Mesendoderm (in vitro differentiated cells): ENCODE results near the gene PSMB2.

ENCODE experiments used
- DNase-seq: peaks from one replicate; pipeline ENCODE4 v3.0.0; 2013
- H2AK5ac ChIP-seq: 2 replicates; pipeline ENCODE4 v1.6.1; 2013; ENCODE audit warnings: low read length, inconsistent platforms
- H2BK120ac ChIP-seq: 2 replicates; pipeline ENCODE4 v1.6.1; 2013; ENCODE audit warnings: low read depth, mild to moderate bottlenecking, low read length, moderate library complexity, mixed read lengths
- H2BK15ac ChIP-seq: replicated peaks from 2 replicates; pipeline ENCODE4 v1.6.1; 2013; ENCODE audit warnings: low read depth, mild to moderate bottlenecking, moderate library complexity
- H2BK5ac ChIP-seq: 2 replicates; pipeline ENCODE4 v1.6.1; 2013; ENCODE audit warnings: low read length, inconsistent platforms
- H3K18ac ChIP-seq: 2 replicates; pipeline ENCODE4 v1.6.1; 2013; ENCODE audit warnings: mild to moderate bottlenecking, low read length, mixed read lengths
- H3K23ac ChIP-seq: one replicate; pipeline ENCODE4 v1.6.1; 2013; ENCODE audit warnings: low read length
- H3K27ac ChIP-seq: 2 replicates; pipeline ENCODE4 v1.5.1; 2013; ENCODE audit warnings: low read depth, mild to moderate bottlenecking, inconsistent platforms, low read length, moderate library complexity
- H3K27me3 ChIP-seq: 2 replicates; pipeline ENCODE4 v1.6.1; 2013; ENCODE audit warnings: low read length, control low read depth, mild to moderate bottlenecking, inconsistent platforms; ENCODE audit not compliant: insufficient read depth, poor library complexity
- H3K36me3 ChIP-seq: 2 replicates; pipeline ENCODE4 v1.6.1; 2013; ENCODE audit warnings: low read length, inconsistent platforms; ENCODE audit not compliant: control insufficient read depth, insufficient read depth
- H3K4ac ChIP-seq: one replicate; pipeline ENCODE4 v1.6.1; 2013; ENCODE audit warnings: low read depth, mild to moderate bottlenecking, low read length, moderate library complexity
- H3K4me1 ChIP-seq: 2 replicates; pipeline ENCODE4 v1.6.1; 2013; ENCODE audit warnings: low read depth, low read length, inconsistent platforms; ENCODE audit not compliant: control insufficient read depth
- H3K4me2 ChIP-seq: 2 replicates; pipeline ENCODE4 v1.6.1; 2013; ENCODE audit warnings: low read length
- H3K4me3 ChIP-seq: 2 replicates; pipeline ENCODE4 v1.5.1; 2013; ENCODE audit warnings: mild to moderate bottlenecking, low read length
- H3K56ac ChIP-seq: one replicate; pipeline ENCODE4 v1.6.1; 2013; ENCODE audit warnings: low read length
- H3K79me1 ChIP-seq: 2 replicates; pipeline ENCODE4 v1.6.1; 2013; ENCODE audit warnings: low read length, inconsistent platforms
- H3K79me2 ChIP-seq: 2 replicates; pipeline ENCODE4 v1.6.1; 2013; ENCODE audit warnings: mild to moderate bottlenecking, low read length; ENCODE audit not compliant: control insufficient read depth, insufficient read depth
- H3K9ac ChIP-seq: 2 replicates; pipeline ENCODE4 v1.6.1; 2013; ENCODE audit warnings: low read length, inconsistent platforms
- H4K5ac ChIP-seq: one replicate; pipeline ENCODE4 v1.6.1; 2013; ENCODE audit warnings: low read length
- H4K8ac ChIP-seq: one replicate; pipeline ENCODE4 v1.6.1; 2013; ENCODE audit warnings: low read depth, mild to moderate bottlenecking, control low read depth, low read length, moderate library complexity
- WGBS: extraction: QIAGEN DNeasy Blood & Tissue Kit; methylation state at CpG from one replicate; pipeline ENCODE4 v1.1.7; 2013; ENCODE audit warnings: low lambda C conversion rate, missing lambda C conversion rate; ENCODE audit not compliant: insufficient coverage; ENCODE audit errors: extremely low coverage; 5-methylcytosine and 5-hydroxymethylcytosine counted together

The PSMB2 gene

DNA sequence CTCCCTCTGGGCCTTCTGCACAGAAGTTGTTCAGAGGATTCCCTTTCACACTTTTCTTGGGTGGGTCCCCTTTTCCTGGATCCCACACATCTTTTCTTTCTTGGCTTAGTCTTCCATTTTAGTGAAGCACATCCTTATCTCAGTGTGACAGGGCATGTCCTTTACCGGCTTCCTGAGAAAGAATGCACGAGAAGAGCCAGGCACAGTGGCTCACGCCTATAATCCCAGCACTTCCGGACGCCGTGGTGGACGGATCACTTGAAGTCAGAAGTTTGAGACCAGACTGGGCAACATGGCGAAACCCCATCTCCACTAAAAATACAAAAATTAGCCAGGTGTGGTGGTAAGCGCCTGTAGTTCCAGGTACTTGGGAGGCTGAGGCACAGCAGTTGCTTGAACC lies 22.1 kb upstream of the PSMB2 start:
- Histone ChIP-seq H3K27ac (no peak overlapping the region), H3K23ac (no peak overlapping the region), H2BK120ac (no peak overlapping the region), H3K4ac (no peak overlapping the region), H3K9ac (no peak overlapping the region), H4K8ac (no peak overlapping the region), H3K4me3 (no peak overlapping the region), H3K4me1 (no peaks in the 10 kb centered on the region), H3K36me3 (no peaks in the 10 kb centered on the region), H3K18ac (no peak overlapping the region), H3K79me1 (no peaks in the 10 kb centered on the region), H3K56ac (no peak overlapping the region), H2AK5ac (no peak overlapping the region), H3K79me2 (no peaks in the 10 kb centered on the region), H4K5ac (no peak overlapping the region), H2BK5ac (no peak overlapping the region), H3K4me2 (no peak overlapping the region), H3K27me3 (no peaks in the 10 kb centered on the region), H2BK15ac (no peak overlapping the region)
- no CpG with 5 or more reads among the region's 9 CpGs for WGBS
- DNase-seq, result no peak

DNA sequence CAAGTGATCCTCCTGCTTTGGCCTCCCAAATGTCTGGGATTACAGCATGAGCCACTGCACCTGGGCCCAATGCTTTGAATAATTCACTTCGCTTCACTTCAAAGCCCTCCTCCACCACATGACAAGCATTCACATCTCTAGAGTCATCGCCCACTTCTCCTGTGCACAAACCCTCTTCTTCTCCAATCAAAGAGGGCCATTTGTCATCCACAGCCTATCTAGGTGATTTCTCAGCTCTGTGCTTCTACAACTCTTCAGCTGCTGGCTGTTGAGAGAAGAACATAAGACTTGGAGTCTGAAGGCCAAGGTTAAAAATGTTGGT lies 20.1 kb upstream of the PSMB2 start:
- H3K36me3 ChIP-seq, result no peaks in the 10 kb centered on the region
- H3K27me3 ChIP-seq, result no peaks in the 10 kb centered on the region
- no peak overlapping the region for H3K56ac ChIP-seq
- WGBS, result no CpG with 5 or more reads among the region's 2 CpGs
- no peak overlapping the region for H3K27ac ChIP-seq
- no peak overlapping the region for H4K5ac ChIP-seq
- DNase-seq, result no peak
- H3K4ac ChIP-seq, result no peak overlapping the region
- no peak overlapping the region for H3K4me3 ChIP-seq
- H2BK5ac ChIP-seq, result no peak overlapping the region
- no peaks in the 10 kb centered on the region for H3K79me2 ChIP-seq
- H2BK120ac ChIP-seq, result no peak overlapping the region
- H3K18ac ChIP-seq, result no peak overlapping the region
- no peak overlapping the region for H3K9ac ChIP-seq
- no peaks in the 10 kb centered on the region for H3K79me1 ChIP-seq
- no peak overlapping the region for H4K8ac ChIP-seq
- no peak overlapping the region for H2BK15ac ChIP-seq
- no peak overlapping the region for H3K23ac ChIP-seq
- H3K4me1 ChIP-seq, result no peaks in the 10 kb centered on the region
- no peak overlapping the region for H2AK5ac ChIP-seq
- H3K4me2 ChIP-seq, result no peak overlapping the region

DNA sequence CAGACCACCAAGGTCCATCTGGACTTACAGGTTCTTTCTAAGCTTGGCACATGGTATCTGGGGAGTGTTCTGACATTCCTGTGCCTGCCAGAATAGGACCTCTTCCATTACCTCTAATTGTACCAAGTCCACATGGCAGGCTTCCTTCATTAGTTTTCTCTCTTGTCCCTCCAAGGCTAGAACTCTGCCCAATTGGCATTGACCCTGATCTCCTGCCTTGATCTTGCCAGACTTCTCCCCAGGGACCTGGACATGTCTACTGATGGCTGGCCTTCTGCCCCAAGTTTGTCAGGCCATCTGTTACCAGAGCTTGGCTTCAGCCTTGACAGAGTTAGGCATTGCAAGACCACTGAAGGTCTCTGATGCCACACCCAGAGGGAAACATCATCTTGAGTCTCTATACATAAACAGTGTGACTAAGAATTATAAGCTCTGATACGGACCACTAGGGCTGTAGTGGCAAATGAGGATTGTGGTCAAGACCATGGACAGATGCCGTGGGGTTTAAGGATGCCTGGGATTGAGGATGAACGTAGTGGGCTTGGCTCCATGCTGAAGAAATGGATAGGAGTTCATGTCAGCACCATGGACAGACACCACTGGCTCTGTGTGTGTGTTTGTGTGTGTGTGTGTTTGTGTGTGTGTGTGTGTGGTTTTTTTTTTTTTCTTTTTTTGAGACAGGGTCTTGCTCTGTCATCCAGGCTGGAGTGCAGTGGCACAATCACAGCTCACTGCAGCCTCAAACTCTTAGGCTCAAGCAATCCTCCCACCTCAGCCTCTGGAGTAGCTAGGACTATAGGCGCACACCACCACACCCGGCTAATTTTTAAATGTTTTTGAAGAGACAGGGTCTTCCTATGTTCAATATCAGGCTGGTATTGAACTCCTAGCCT lies 19.5 kb upstream of the PSMB2 start:
- DNase-seq, result peak; percentile 85
- Histone ChIP-seq H3K4me3 (no peak overlapping the region), H3K56ac (no peak overlapping the region), H4K5ac (no peak overlapping the region), H3K4me2 (no peak overlapping the region), H3K23ac (no peak overlapping the region), H3K18ac (no peak overlapping the region), H3K27me3 (no peaks in the 10 kb centered on the region), H3K79me2 (no peaks in the 10 kb centered on the region), H3K4ac (no peak overlapping the region), H3K9ac (no peak overlapping the region), H2AK5ac (no peak overlapping the region), H3K36me3 (no peaks in the 10 kb centered on the region), H2BK5ac (no peak overlapping the region), H2BK15ac (no peak overlapping the region), H3K27ac (no peak overlapping the region), H3K4me1 (no peaks in the 10 kb centered on the region), H4K8ac (no peak overlapping the region), H3K79me1 (no peaks in the 10 kb centered on the region), H2BK120ac (no peak overlapping the region)
- WGBS, result no CpG with 5 or more reads among the region's 5 CpGs

DNA sequence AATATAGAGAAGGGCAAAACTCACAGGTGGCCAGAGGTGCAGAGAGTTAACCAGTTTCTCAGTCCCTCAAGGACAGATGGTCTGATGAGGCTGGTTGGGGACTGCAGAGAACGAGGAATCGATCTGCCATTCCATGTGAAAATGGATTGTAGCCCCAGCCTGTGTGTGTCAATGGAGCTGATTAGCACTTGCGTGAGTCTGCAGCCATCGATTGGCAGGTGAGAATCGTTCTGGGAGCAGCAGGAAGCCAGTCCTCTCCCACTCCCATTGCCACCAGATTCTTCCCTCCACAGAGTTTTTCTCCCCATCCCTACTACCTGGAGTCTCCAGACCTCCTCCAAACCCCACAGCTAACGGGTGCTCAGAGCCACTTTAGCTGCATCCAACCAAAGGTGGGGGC lies 18.3 kb upstream of the PSMB2 start:
- H2BK5ac ChIP-seq, result no peak overlapping the region
- H3K18ac ChIP-seq, result no peak overlapping the region
- no peak overlapping the region for H3K4ac ChIP-seq
- H2BK120ac ChIP-seq, result no peak overlapping the region
- no peak overlapping the region for H4K5ac ChIP-seq
- H3K56ac ChIP-seq, result no peak overlapping the region
- H3K79me1 ChIP-seq, result no peaks in the 10 kb centered on the region
- no peak overlapping the region for H2AK5ac ChIP-seq
- H4K8ac ChIP-seq, result no peak overlapping the region
- H3K36me3 ChIP-seq, result no peaks in the 10 kb centered on the region
- H3K23ac ChIP-seq, result no peak overlapping the region
- H3K79me2 ChIP-seq, result no peaks in the 10 kb centered on the region
- no peaks in the 10 kb centered on the region for H3K4me1 ChIP-seq
- H3K4me2 ChIP-seq, result no peak overlapping the region
- no peak overlapping the region for H3K9ac ChIP-seq
- no peak overlapping the region for H2BK15ac ChIP-seq
- no peaks in the 10 kb centered on the region for H3K27me3 ChIP-seq
- H3K4me3 ChIP-seq, result no peak overlapping the region
- DNase-seq, result no peak
- no peak overlapping the region for H3K27ac ChIP-seq
- WGBS, result no CpG with 5 or more reads among the region's 6 CpGs

DNA sequence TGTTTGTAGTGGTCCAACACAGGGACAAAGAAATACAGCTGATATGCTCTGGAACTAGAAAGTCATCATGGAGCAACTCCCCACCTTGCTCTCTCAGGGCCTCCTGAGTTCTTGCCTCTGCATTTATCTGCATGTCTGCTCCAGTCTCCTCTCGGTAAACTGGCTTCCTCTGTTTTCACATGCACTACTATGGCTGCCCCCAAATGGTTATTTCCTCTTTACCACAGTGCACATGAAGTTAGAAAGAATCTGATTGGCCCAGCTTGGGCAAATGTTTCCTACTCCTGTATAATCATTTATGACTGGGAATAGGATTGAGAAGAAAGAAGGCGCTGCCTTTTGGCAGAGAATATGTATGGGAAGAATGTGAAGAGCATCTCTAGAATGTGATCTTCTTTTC lies 16.5 kb upstream of the PSMB2 start:
- H3K27me3 ChIP-seq, result no peaks in the 10 kb centered on the region
- H3K18ac ChIP-seq, result no peak overlapping the region
- no peak overlapping the region for H2BK15ac ChIP-seq
- H2AK5ac ChIP-seq, result no peak overlapping the region
- H2BK5ac ChIP-seq, result no peak overlapping the region
- no peak overlapping the region for H4K5ac ChIP-seq
- no peaks in the 10 kb centered on the region for H3K36me3 ChIP-seq
- H2BK120ac ChIP-seq, result no peak overlapping the region
- WGBS, result no CpG with 5 or more reads among the region's 2 CpGs
- H3K79me2 ChIP-seq, result no peaks in the 10 kb centered on the region
- no peaks in the 10 kb centered on the region for H3K4me1 ChIP-seq
- H3K23ac ChIP-seq, result no peak overlapping the region
- H3K27ac ChIP-seq, result no peak overlapping the region
- H3K79me1 ChIP-seq, result no peaks in the 10 kb centered on the region
- H3K56ac ChIP-seq, result no peak overlapping the region
- H3K9ac ChIP-seq, result no peak overlapping the region
- no peak overlapping the region for H4K8ac ChIP-seq
- H3K4ac ChIP-seq, result no peak overlapping the region
- H3K4me3 ChIP-seq, result no peak overlapping the region
- no peak for DNase-seq
- H3K4me2 ChIP-seq, result no peak overlapping the region

GRCh38 chr1:35656863-35657232 lies 15.5 kb upstream of the PSMB2 start:
- Histone ChIP-seq H3K56ac (no peak overlapping the region), H2AK5ac (no peak overlapping the region), H3K36me3 (no peaks in the 10 kb centered on the region), H3K79me2 (no peaks in the 10 kb centered on the region), H3K18ac (no peak overlapping the region), H4K8ac (no peak overlapping the region), H2BK5ac (no peak overlapping the region), H3K27me3 (no peaks in the 10 kb centered on the region), H3K79me1 (no peaks in the 10 kb centered on the region), H3K4ac (no peak overlapping the region), H4K5ac (no peak overlapping the region), H3K4me1 (no peaks in the 10 kb centered on the region), H3K4me3 (no peak overlapping the region), H3K27ac (no peak overlapping the region), H2BK120ac (no peak overlapping the region), H2BK15ac (no peak overlapping the region), H3K4me2 (no peak overlapping the region), H3K23ac (no peak overlapping the region), H3K9ac (no peak overlapping the region)
- no peak for DNase-seq
- no CpG with 5 or more reads among the region's 4 CpGs for WGBS
